Measurements from ENCODE around the gene HTD2. TPM values are rescaled to one million over a fixed set of nuclear protein-coding genes. Genes with fewer than 3 reads are reported as not detected.

Gene HTD2
- total RNA-seq, 1 donor from 2014 or later = 0.53 TPM

- no peak for DNase-seq (ENCODE audit: low spot score in 2 of 2)
- intact Hi-C loops (cut with DNase I) = loop anchor here (10.0 kb wide), 2 partner anchors 423 to 613 kb away; partner anchors contain the start of gene DENND6A
- peaks cover 7 to 21% of the 10 kb centered on the region in 2 donors for H3K4me1 ChIP-seq
Observed at GRCh38 chr3:58307639-58308215, 1.4 kb downstream of the HTD2 start.

GRCh38 chr3:58308728-58309127, 2.4 kb downstream of the HTD2 start:
- H3K36me3 ChIP-seq = peaks cover 26 to 37% of the 10 kb centered on the region in 2 donors
- no peak for DNase-seq (ENCODE audit: low spot score in 2 of 2)
- no peaks in the 10 kb centered on the region for H3K9me3 ChIP-seq
- no peak overlapping the region for H3K27ac ChIP-seq
- H3K4me3 ChIP-seq = peak overlapping the region in 1 of 2 donors; percentile 86
- peaks cover 7 to 21% of the 10 kb centered on the region in 2 donors for H3K4me1 ChIP-seq
- intact Hi-C loops (cut with DNase I) = loop anchor here (10.0 kb wide), 2 partner anchors 424 to 614 kb away; partner anchors contain the start of gene DENND6A
- no peaks in the 10 kb centered on the region for H3K27me3 ChIP-seq
- TF ChIP-seq CTCF (IDR thresholded peaks at IDR 0.05) = no peak

More at GRCh38 chr3:58307639-58308215, 1.4 kb downstream of the HTD2 start:
- peaks cover 22 to 27% of the 10 kb centered on the region in 2 donors for H3K36me3 ChIP-seq
- H3K27ac ChIP-seq = peak overlapping the region in 1 of 2 donors; percentile 96
- TF ChIP-seq CTCF (IDR thresholded peaks at IDR 0.05) = peak; percentile 14 to 43 (median 38)
- no peaks in the 10 kb centered on the region for H3K9me3 ChIP-seq
- peak overlapping the region; percentile 77 to 86 for H3K4me3 ChIP-seq
- H3K27me3 ChIP-seq = no peaks in the 10 kb centered on the region

- Histone ChIP-seq H3K36me3 (peaks cover 44 to 63% of the 10 kb centered on the region in 2 donors), H3K27ac (no peak overlapping the region), H3K4me1 (no peaks in the 10 kb centered on the region), H3K9me3 (no peaks in the 10 kb centered on the region), H3K4me3 (no peak overlapping the region), H3K27me3 (no peaks in the 10 kb centered on the region)
- intact Hi-C loops (cut with DNase I) = no loop called here
- DNase-seq (ENCODE audit: low spot score in 2 of 2) = no peak
- no peak for TF ChIP-seq CTCF (IDR thresholded peaks at IDR 0.05)
Observed at GRCh38 chr3:58317811-58318210, 11.5 kb downstream of the HTD2 start.

- intact Hi-C loops (cut with DNase I) = loop anchor here (2.0 to 5.0 kb wide), 2 partner anchors 93 to 211 kb away; no protein-coding TSS in a partner anchor
- H3K4me3 ChIP-seq = no peak overlapping the region
- no peak for DNase-seq (ENCODE audit: low spot score in 2 of 2)
Observed at GRCh38 chr3:58321791-58322190, 15.5 kb downstream of the HTD2 start.

GRCh38 chr3:58322793-58323192, 16.5 kb downstream of the HTD2 start:
- H3K27me3 ChIP-seq = no peaks in the 10 kb centered on the region
- peaks cover 0 to 2% of the 10 kb centered on the region in 2 donors for H3K4me1 ChIP-seq
- DNase-seq (ENCODE audit: low spot score in 2 of 2) = no peak
- no peak overlapping the region for H3K27ac ChIP-seq
- peaks cover 10 to 13% of the 10 kb centered on the region in 2 donors for H3K36me3 ChIP-seq
- intact Hi-C loops (cut with DNase I) = loop anchor here (2.0 to 5.0 kb wide), 2 partner anchors 92 to 210 kb away; no protein-coding TSS in a partner anchor
- no peak for TF ChIP-seq CTCF (IDR thresholded peaks at IDR 0.05)
- no peak overlapping the region for H3K4me3 ChIP-seq
- H3K9me3 ChIP-seq = no peaks in the 10 kb centered on the region

More at GRCh38 chr3:58321791-58322190, 15.5 kb downstream of the HTD2 start:
- no peaks in the 10 kb centered on the region for H3K27me3 ChIP-seq
- no peak for TF ChIP-seq CTCF (IDR thresholded peaks at IDR 0.05)
- no peak overlapping the region for H3K27ac ChIP-seq
- peaks cover 18 to 23% of the 10 kb centered on the region in 2 donors for H3K36me3 ChIP-seq
- no peaks in the 10 kb centered on the region for H3K9me3 ChIP-seq
- H3K4me1 ChIP-seq = peaks cover 0 to 2% of the 10 kb centered on the region in 2 donors

Data from ascending aorta (tissue), 2 donors.